ENCODE results near the gene PRSS22. TPM values are rescaled to one million over a fixed set of nuclear protein-coding genes. Genes with fewer than 3 reads are reported as not detected.

PRSS22 gene
- total and polyA plus RNA-seq, 2 donors (not counting 1 experiment from before 2014, with no cell fraction given), result not detected

GRCh38 chr16:2900526-2901075 lies 42.6 kb upstream of the PRSS22 start:
- Histone ChIP-seq H3K79me2 (ENCODE audit: control insufficient read depth, insufficient read depth, low read length) (peaks cover 8% of the 10 kb centered on the region), H3K9ac (ENCODE audit: low read length) (no peak overlapping the region), H3K27ac (ENCODE audit: low read length in 2 of 2) (no peak overlapping the region), H3K9me3 (ENCODE audit: control extremely low read depth in 1 of 3, control insufficient read depth in 2 of 3, insufficient read depth in 1 of 3, low read length in 2 of 3) (peaks cover 0 to under 1% (median 0%) of the 10 kb centered on the region in 3 donors), H3K4me1 (ENCODE audit: control insufficient read depth in 2 of 2, insufficient read depth in 2 of 2, low read length in 2 of 2) (peaks cover 21 to 37% of the 10 kb centered on the region in 2 donors), H4K20me1 (ENCODE audit: control insufficient read depth, insufficient read depth, low read length, poor library complexity, severe bottlenecking) (peaks cover 8% of the 10 kb centered on the region), H3K4me3 (ENCODE audit: control extremely low read depth in 1 of 5, extremely low read depth in 1 of 5, insufficient read depth in 1 of 5, low read depth in 2 of 5, low read length in 4 of 5) (no peak overlapping the region), H3K27me3 (replicated peaks in 1 of 4; ENCODE audit: control extremely low read depth in 1 of 4, control insufficient read depth in 3 of 4, insufficient read depth in 4 of 4, low read length in 3 of 4) (no peaks in the 10 kb centered on the region), H2AFZ (ENCODE audit: insufficient read depth, low read depth, low read length, poor library complexity, severe bottlenecking) (no peak overlapping the region), H3K36me3 (replicated peaks in 1 of 2; ENCODE audit: control extremely low read depth in 1 of 2, control insufficient read depth in 1 of 2, extremely low read depth in 1 of 2, insufficient read depth in 2 of 2, low read length in 1 of 2) (no peaks in the 10 kb centered on the region), H3K4me2 (replicated peaks; ENCODE audit: low read depth, low read length, poor library complexity, severe bottlenecking) (no peak overlapping the region)
- peaks cover 24% of the 10 kb centered on the region for H3K4me1 Mint-ChIP-seq
- intact Hi-C loops (cut with micrococcal nuclease), result loop anchor here (10.0 kb wide), 1 partner anchor 746 kb away; the partner anchor contains the start of gene TRAF7
- no peak overlapping the region for H3K4me3 Mint-ChIP-seq
- H3K27me3 Mint-ChIP-seq, result no peaks in the 10 kb centered on the region
- no peak for TF ChIP-seq CTCF (IDR thresholded peaks at IDR 0.05)
- TF ChIP-seq EZH2 (IDR thresholded peaks at IDR 0.05; ENCODE audit: borderline replicate concordance, insufficient read depth, low read depth, low read length, poor library complexity, severe bottlenecking), result no peak
- over 99% methylated on average over 15 of the region's 15 CpGs for WGBS (ENCODE audit: insufficient coverage)
- POLR2A ChIA-PET, result no interaction called here
- CTCF ChIA-PET, result interaction anchor here (1.4 kb wide), 1 partner anchor 11 kb away, joined by 3 read pairs; the partner anchor contains the start of gene FLYWCH1
- H3K9me3 Mint-ChIP-seq (ENCODE audit: insufficient read depth), result no peaks in the 10 kb centered on the region
- DNase-seq (no peak), ATAC-seq (ENCODE audit: low read depth) (no peak)
- H3K27ac Mint-ChIP-seq, result no peak overlapping the region

DNA sequence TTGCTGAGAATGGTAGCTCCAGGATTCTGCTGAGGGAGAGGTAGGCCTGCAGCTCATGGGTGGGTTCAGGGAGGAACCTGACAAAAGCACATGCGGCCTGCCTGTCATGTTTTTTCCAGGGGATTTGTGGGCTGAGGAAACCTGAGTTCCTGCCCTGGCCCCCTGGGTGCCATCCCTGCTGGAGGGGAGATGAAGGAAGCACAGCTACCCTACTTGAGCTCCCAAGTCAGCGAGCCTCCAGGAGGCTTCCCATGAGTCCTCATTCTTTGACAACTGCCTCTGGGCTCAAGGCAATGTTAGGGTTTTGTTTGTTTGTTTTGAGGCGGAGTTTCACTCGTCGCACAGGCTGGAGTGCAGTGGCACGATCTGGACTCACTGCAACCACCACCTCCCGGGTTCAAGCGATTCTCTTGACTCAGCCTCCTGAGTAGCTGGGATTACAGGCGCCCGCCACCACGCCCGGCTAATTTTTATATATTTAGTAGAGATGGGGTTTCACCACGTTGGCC lies 41.6 kb upstream of the PRSS22 start:
- CTCF ChIA-PET, result no interaction called here
- intact Hi-C loops (cut with micrococcal nuclease), result loop anchor here (10.0 kb wide), 1 partner anchor 745 kb away; the partner anchor contains the start of gene TRAF7
- no peaks in the 10 kb centered on the region for H3K9me3 Mint-ChIP-seq (ENCODE audit: insufficient read depth)
- peaks cover 21 to 28% of the 10 kb centered on the region in 2 donors for H3K4me1 ChIP-seq (ENCODE audit: control insufficient read depth in 2 of 2, insufficient read depth in 2 of 2, low read length in 2 of 2)
- no peak overlapping the region for H3K27ac ChIP-seq (ENCODE audit: low read length in 2 of 2)
- H3K4me3 Mint-ChIP-seq, result no peak overlapping the region
- H3K79me2 ChIP-seq (ENCODE audit: control insufficient read depth, insufficient read depth, low read length), result peaks cover 14% of the 10 kb centered on the region
- no peak overlapping the region for H3K4me2 ChIP-seq (replicated peaks; ENCODE audit: low read depth, low read length, poor library complexity, severe bottlenecking)
- POLR2A ChIA-PET, result interaction anchor here (0.6 to 1.7 kb wide), 2 partner anchors 17 to 31 kb away, joined by 4 to 5 read pairs; partner anchors contain the start of gene FLYWCH2
- no peak overlapping the region for H3K9ac ChIP-seq (ENCODE audit: low read length)
- DNase-seq, result no peak
- H3K4me3 ChIP-seq (ENCODE audit: control extremely low read depth in 1 of 5, extremely low read depth in 1 of 5, insufficient read depth in 1 of 5, low read depth in 2 of 5, low read length in 4 of 5), result no peak overlapping the region
- no peak for TF ChIP-seq EZH2 (IDR thresholded peaks at IDR 0.05; ENCODE audit: borderline replicate concordance, insufficient read depth, low read depth, low read length, poor library complexity, severe bottlenecking)
- no peak for TF ChIP-seq CTCF (IDR thresholded peaks at IDR 0.05)
- H3K27ac Mint-ChIP-seq, result no peak overlapping the region
- peaks cover 12% of the 10 kb centered on the region for H4K20me1 ChIP-seq (ENCODE audit: control insufficient read depth, insufficient read depth, low read length, poor library complexity, severe bottlenecking)
- H3K27me3 ChIP-seq (replicated peaks in 1 of 4; ENCODE audit: control extremely low read depth in 1 of 4, control insufficient read depth in 3 of 4, insufficient read depth in 4 of 4, low read length in 3 of 4), result no peaks in the 10 kb centered on the region
- H3K36me3 ChIP-seq (replicated peaks in 1 of 2; ENCODE audit: control extremely low read depth in 1 of 2, control insufficient read depth in 1 of 2, extremely low read depth in 1 of 2, insufficient read depth in 2 of 2, low read length in 1 of 2), result no peaks in the 10 kb centered on the region
- H3K9me3 ChIP-seq (ENCODE audit: control extremely low read depth in 1 of 3, control insufficient read depth in 2 of 3, insufficient read depth in 1 of 3, low read length in 2 of 3), result no peaks in the 10 kb centered on the region
- H2AFZ ChIP-seq (ENCODE audit: insufficient read depth, low read depth, low read length, poor library complexity, severe bottlenecking), result no peak overlapping the region
- peaks cover 20% of the 10 kb centered on the region for H3K4me1 Mint-ChIP-seq
- ATAC-seq (ENCODE audit: low read depth), result no peak
- no peaks in the 10 kb centered on the region for H3K27me3 Mint-ChIP-seq
- WGBS (ENCODE audit: insufficient coverage), result 89% methylated on average over 8 of the region's 13 CpGs

Data from B cell (primary cell).